NCI-H2196 treated with DMSO at 0.1 percent for 48 hours (cell line): Measurements from ENCODE around the gene INAFM2.
A peak's percentile ranks its signal among the peaks of the same experiment; 100 is the strongest.

Source experiments
- DNase-seq: peaks from one replicate; lab custom pipeline; 2025; ENCODE audit not compliant: unreplicated experiment; lab: John Stamatoyannopoulos, UW

Gene INAFM2

DNA sequence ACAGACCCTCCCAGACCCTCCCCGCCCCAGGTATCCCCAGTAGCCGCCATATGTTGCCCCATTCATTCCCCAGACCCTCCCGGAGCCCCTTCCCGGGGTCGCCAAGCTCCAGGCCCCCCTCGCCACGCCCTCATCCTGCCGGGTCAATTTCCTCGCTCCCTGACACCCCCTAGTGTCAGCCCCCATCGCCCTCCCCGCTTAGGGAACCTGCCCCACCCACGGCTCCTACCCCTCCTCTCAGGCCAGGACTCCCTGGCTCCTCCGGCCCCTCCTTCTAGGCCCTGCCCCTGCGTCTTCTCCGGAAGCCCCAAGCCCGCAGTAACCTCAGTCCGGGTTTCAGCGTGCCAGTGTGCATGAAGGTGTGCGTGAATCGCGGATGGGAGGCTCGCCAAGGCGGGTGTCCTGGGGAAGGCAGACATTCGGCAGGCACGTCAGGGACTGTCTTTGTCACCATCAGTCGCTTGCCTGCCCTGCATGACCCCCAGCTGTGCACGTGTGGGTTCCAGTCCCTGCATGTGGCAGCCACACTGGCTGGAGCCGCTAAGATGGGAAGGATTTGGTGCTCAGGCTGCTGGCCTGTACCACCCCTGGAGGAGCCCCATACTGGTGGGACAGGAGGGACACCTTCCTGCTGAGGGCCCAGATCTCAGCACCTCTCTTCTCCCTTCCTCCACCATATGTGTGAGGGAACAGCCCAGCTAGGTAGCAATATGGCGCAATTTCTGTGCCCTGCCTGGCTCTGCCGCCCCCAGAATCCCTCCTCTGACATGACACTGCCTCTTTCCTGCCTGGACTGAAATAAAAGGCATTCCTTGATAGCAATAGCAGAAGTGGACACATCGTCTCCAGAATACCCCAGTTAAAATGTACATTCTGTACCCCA lies 35.2 kb downstream of the INAFM2 start:
- DNase-seq = no peak

- no peak for DNase-seq
Observed at GRCh38 chr15:40360015-40360414, 36.5 kb downstream of the INAFM2 start.

DNA sequence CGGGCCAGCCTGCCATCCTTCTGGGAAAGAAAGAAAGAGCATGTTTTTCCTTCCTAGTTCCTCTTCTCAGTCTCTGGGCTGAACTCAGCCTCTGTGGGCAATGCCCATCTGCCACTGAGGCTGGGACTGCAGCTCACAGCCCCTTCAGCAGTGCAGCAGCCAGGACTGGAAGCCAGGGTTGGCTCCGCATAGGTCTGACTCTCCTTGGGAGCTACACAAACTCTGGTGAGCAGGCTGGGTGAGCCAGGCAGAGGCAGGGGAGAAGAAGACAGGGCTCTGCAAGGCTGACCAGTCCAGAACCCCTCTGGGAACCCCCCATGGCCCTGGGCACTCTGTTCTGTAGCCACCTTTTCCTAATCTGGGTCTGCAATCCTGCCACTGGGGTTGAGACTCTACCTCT lies 38.1 kb downstream of the INAFM2 start:
- DNase-seq = no peak

DNA sequence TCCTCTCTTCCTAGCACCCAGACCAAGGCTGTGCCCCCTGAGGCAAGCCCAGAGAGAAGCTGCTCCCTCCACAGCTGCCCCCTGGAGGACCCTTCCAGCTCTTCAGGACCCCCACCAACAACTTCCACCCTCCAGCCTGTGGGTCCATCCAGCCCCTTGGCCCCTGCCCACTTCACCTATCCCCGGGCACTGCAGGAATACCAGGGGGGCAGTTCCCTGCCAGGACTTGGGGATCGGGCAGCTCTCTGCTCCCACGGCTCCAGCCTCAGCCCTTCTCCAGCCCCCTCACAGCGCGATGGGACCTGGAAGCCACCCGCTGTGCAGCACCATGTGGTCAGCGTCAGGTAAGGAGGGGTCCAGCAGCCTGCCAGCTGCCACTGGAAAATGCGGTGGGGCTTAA lies 40.1 kb downstream of the INAFM2 start:
- no peak for DNase-seq

- no peak for DNase-seq
Observed at GRCh38 chr15:40364251-40364650, 40.8 kb downstream of the INAFM2 start.

DNA sequence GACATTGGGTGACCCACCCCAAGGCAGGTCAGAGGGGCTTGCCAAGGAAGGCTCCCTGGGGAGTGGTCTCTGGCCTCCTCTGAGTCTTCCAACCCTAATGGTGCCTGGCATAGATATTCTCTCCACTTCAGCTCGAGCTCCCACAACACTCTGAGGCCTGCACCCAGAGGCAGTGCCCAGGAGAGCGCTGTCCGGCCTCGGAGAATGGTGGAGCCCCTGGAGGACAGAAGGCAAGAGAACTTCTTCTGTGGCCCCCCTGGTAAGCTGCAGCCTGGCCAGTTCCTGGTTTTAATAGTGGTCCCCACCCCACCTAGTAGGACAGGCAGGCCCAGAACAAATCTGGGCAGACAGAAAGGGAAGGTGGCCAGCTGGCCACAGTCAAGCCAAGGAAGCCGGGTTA lies 41.5 kb downstream of the INAFM2 start:
- no peak for DNase-seq

DNA sequence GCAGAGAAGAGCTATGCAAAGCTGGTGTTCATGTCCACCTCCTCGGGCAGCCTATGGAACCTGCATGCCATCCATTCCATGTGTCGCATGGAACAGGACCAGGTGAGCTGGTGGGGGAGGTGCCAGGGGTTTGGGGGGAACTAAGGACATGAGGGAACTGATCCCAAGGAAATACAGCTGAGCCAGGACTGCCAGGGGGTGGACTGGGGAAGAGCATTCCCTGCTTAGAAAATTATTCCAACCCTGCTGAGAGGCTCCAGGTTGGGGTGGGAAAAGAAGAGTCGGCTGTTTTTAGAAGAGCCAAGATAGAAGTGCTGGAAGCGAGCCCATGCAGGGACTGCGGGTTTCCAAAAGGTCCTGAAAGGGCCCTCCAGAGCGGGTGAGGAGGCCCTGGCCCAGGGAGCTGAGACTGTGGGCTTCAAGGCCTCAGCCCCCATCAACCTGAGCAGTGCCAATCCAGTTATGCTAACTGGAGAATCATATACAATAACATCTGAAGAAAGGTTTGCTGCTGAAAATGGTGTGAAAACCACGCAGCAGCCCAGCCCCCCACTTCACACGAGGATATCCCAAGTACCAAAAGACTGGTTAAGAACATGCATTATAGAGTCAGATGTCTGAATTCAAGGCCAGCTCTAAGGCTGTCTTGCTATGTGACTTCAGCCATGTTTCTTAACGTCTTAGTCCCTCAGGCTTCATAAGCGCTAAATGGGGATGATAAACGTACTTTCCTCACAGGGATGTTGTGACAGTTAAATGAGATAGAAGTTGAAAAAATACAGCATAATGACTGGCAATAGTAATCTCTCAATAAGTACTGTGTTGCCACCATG lies 42.3 kb downstream of the INAFM2 start:
- DNase-seq = no peak

DNA sequence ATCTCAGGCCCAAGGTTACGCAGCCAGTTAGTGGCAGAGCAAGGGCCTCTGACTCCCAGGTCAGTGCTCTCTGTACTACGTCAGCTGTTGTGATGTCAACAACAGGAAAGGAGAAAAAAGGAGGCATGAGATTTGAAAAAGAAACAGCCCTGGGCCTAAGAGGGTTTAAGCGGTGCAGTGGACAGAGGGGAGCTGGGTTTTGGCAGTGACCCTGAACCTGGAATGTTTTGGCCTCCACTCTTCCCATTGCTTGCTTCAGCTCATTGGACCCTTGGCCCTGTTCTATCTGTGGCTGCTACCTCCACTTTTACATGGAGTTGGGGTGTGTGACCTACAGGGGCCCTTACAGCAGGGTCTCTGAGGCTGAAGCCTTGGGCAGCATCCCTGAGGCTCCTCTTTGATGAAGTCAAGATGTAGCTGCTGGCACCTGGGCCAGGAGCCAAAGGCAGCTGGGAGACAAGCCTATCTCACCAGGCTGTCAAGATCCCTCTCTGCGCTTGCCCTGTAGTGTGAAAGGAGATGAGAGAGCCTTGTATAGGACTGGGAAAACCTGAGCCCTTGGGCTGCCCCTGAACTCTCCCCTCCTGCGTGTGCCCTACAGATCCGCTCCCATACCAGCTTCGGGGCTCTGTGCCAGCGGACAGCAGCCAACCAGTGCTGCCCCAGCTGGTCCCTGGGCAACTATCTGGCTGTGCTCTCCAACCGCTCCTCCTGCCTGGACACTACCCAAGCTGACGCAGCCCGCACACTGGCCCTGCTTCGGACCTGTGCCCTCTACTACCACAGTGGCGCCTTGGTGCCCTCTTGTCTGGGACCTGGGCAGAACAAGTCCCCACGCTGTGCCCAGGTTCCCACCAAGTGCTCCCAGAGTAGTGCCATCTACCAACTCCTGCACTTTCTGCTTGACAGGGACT lies 43.2 kb downstream of the INAFM2 start:
- peak; percentile 39 for DNase-seq

DNA sequence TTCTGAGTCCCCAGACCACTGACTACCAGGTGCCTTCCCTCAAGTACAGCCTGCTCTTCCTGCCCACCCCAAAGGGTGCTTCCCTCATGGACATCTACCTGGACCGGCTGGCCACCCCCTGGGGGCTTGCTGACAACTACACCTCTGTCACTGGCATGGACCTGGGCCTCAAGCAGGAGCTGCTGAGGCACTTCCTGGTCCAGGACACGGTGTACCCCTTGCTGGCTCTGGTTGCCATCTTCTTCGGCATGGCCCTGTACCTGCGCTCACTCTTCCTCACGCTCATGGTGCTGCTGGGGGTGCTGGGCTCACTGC lies 43.8 kb downstream of the INAFM2 start:
- DNase-seq = no peak

GRCh38 chr15:40367686-40368611 lies 44.5 kb downstream of the INAFM2 start:
- DNase-seq = no peak

GRCh38 chr15:40368719-40369473 lies 45.4 kb downstream of the INAFM2 start:
- no peak for DNase-seq

GRCh38 chr15:40369474-40369869 lies 46.0 kb downstream of the INAFM2 start:
- DNase-seq = no peak

DNA sequence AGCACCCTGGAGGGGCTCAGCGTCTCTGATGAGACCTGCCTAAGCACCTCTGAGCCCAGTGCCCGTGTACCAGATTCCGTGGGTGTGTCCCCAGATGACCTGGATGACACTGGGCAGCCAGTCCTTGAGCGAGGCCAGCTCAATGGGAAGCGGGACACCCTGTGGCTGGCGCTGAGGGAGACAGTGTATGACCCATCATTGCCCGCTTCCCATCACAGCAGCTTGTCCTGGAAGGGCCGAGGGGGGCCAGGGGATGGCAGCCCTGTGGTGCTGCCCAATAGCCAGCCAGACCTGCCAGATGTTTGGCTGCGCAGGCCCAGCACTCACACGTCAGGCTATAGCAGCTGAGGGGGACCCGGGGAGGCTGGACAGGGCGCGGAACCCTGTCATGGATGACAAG lies 46.5 kb downstream of the INAFM2 start:
- no peak for DNase-seq

DNA sequence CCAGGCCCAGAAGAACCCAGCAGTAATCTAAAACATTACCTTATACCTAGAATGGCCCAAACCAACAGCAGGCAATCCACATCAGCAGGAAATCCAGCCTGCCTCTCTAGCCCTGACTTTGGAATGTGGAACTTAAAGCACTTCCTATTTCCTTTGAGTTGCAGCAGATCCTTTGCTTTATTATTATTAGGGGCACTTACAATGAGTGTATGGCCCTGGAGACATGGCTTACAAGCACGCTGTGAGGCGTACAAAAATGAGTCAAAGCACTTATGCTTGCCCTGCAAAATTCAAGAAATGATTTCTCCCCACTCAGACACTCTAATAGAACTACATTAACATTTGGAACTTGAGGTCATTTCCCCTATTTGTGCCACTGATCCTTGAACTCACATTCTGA lies 49.5 kb downstream of the INAFM2 start:
- no peak for DNase-seq
